Erythroblast (primary cell): Measurements from ENCODE around the gene SYK.

Experiments
- GATA1 ChIP-seq: IDR thresholded peaks from 2 replicates; pipeline ENCODE4 v1.6.1; 2011; ENCODE audit warnings: low read depth, mild to moderate bottlenecking, control low read depth, low read length, moderate library complexity
- POLR2A ChIP-seq: IDR thresholded peaks from 2 replicates; pipeline ENCODE4 v1.6.1; 2011; ENCODE audit warnings: mild to moderate bottlenecking, low read length

DNA sequence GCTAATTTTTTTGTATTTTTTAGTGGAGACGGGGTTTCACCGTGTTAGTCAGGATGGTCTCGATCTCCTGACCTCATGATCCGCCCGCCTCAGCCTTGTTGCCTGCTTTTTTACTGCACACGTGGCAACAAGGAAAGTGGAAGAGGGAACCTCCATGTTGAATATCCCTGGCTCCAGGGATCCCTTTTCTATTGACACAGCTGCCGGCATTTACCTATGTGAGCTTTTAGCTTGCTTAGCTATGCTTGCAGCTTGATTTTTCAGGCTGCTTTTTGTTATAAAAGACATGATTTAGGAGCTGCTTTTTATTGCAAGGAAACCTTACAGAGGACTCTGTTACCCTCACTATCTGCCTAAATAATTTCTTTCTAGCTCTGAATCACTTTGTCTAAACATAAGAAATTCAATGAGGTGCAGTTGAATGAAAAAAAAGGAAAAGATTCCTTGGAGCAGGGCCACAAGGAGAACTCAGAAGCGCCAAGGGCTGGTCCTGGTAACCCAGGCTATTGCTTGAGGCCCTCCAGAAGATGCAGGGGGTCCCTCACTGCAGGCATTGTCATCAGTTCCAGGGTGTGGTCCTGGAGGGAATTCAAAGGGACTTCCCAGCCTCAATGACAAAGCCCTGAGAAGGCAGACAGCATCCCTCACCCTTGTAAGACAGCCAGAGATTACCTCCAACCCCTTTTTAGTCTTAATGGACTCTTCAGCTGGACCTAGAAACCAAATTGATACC lies 89.9 kb downstream of the SYK start:
- TF ChIP-seq POLR2A, result no peak
- TF ChIP-seq GATA1, result no peak
